ENCODE results near the gene KIAA1755.

Gene KIAA1755, protein sequence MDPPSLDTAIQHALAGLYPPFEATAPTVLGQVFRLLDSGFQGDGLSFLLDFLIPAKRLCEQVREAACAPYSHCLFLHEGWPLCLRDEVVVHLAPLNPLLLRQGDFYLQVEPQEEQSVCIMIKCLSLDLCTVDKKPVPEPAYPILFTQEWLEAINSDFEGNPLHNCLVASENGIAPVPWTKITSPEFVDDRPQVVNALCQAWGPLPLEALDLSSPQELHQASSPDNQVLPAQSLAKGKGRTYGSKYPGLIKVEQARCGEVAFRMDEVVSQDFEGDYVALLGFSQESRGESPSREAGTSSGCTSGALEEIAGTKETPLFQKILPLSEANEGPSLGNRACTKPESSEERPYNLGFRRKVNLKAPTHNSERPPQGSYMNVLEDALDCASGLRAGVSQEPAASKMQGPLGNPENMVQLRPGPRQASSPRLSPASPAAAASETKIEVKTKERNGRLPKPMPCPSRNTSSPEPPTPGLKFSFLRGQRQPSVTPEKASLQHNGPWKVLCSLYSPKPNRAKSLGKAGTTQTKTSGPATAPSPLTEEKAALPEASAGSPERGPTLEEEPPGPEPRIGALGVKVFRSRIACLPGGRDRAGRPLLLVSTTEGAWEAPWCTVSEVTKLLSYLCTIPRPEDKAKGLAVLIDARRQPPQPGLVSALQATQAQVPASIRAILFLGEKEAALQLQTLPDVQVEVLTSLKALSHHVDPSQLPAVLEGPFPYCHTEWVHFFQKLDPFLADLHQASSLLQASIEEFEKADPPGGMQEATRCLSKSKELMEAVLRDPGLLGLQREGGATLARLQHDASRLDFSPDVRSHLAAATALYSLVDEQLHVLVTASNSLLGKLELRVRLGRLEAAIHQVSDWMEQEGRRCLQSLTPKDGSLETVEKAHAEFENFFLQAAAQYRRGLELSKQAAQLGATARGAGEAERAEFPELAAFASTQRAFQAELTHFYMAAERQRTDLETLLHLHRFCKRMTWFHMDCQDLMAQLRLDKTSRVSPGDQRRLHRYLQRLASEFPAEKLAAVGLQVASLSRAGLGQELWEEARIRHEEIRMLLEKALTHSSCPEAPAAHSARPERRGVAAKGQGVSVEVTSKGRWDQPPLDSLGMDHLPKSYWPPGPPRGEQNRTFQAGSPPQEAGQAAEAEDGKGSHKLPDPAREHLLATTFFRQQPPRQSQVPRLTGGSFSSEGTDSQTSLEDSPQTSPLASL

DNA sequence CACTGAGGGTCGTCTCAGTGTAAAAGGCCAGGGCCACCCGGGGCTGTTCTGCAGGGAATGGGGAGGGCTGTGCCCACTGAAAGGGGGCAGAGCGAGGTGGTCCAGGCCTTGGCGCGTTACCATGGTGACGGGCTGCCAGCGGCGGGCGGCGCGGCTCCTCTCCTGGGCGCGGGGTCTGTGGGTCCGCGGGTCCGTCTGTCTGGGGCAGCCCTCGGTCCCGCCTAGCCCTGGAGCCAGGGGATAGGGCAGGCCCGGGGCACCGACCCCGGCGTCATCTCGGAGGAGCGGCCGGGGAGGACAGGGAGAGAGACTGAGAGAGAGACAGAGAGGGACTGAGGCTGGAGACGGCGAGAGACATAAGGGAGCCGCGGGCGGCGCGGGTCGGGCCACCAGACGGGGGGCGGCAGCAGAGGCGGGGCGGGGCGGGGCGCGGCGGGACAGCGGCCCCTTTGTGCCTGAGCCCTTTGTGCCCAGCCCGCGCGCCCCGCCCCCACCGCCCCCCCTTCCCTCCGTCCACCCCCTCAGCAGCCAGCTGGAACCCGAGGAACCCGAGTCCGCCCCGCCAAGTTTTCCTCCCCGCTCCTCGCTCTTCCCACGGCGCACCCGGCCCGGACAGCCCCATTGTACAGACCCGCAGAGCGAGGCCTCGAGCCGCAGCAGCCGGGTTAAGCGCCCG is at the start of gene KIAA1755:
Gene KIAA1755 (minus strand): TSS at position 358 of the 676 bp plus-strand sequence. CDS start 235 bp downstream, at position 123.
- DNase-seq (ENCODE audit: low spot score), result no peak

DNA sequence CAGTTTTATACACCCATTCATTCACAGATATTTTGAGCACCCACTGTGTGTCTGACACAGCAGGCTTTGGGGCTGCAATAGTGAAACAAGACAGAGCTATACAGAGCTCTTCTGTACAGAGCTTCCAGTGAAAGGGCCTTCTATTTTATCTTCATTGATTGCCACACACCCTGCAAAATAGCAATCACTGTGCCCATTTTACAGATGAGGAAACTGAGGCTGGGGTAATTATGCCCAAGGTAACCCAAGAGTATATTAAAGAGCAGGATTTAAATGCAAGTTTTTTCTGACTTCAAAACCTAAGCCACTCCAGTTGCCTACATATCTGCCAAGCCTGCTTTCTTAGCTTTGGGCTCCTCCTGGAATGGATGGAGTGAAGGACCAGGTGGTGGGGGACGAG is 47.9 kb upstream of the KIAA1755 start:
- DNase-seq (ENCODE audit: low spot score), result no peak

DNA sequence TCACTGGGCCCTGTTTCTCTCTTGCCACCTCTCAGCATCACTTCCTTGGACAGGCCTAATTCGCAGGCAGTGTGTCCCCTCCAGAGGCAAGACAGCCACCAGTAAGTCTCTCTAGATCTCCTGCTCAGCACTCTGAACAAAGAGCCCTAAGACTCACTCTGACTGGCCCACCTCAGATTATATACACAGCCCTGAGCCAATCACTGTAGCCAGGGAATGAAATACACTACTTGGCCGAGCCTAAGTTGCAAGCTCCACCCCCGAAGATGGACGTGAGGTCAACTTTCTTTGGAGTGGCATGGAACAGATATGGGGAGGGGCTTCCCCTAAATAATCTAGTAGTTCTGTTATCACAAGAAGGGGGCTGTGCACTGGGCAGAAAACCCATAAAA is 47.5 kb upstream of the KIAA1755 start:
- DNase-seq (ENCODE audit: low spot score), result no peak

DNA sequence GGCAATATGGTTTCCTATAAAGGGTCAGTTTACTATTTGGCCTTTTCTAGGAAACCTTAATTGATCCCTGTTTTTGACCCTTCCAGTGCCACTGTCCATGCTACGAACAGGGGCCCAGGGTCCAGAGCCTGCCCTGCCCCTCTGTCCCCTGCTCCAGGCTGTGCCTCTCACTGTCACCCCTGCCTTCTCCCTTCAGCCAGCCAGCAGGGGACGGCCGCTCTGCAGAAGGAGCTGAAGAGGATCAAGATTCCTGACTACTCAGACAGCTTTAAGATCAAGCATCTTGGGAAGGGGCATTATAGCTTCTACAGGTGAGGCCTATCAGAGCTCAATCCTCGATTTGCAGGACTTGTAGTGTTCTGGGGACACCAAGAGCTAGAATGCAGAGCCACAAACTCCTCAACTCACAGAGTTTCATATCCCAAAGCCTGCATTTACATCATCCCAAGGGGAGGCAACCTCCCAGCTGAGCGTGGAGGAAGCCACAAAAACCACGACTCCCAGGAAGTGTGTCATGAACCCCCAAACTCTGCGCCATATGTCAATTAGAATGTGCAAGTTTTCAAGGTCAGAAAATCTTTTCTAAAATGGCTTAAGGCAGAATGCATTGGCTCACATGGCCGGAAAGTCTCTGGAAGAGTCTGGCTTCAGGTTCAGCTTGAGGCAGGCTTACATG is 47.0 kb upstream of the KIAA1755 start:
- DNase-seq (ENCODE audit: low spot score), result no peak

DNA sequence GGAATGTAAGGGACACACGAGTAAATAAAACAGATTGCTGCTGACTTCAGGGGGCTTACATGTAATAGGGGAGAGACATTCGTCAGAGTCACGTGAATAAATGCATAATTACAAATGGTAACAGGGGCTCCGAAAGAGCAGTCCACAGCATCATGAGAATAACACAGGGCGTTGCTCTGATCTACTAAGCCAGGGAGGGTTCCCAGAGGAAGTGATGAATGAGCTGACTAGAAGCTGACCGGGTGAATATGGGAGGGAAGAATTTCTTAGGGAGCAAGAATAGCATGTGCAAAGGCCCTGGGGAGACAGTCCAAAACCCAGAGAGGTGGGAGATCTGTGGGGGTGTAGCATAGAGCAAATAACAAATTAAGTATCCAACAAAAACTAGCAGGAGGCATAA is 45.8 kb upstream of the KIAA1755 start:
- DNase-seq (ENCODE audit: low spot score), result no peak

DNA sequence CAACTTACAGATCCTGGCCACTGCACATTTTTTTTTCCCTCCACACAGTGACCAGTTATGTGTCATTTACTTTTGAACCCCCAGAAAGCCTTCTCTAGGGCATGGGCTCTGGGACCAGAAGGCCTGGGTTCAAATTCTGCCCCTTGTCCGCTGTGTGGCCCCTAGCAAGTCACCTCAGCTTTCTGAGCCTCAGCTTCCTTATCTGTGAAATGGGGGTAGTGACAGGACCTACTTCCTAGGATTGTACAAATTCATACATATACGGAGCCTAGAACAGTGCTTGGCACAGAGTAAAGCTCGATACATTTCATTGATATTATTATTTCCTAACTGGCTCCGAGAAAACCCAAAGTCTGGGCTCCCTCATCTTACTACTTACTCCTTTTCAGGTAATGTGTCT is 45.0 kb upstream of the KIAA1755 start:
- DNase-seq (ENCODE audit: low spot score), result no peak

DNA sequence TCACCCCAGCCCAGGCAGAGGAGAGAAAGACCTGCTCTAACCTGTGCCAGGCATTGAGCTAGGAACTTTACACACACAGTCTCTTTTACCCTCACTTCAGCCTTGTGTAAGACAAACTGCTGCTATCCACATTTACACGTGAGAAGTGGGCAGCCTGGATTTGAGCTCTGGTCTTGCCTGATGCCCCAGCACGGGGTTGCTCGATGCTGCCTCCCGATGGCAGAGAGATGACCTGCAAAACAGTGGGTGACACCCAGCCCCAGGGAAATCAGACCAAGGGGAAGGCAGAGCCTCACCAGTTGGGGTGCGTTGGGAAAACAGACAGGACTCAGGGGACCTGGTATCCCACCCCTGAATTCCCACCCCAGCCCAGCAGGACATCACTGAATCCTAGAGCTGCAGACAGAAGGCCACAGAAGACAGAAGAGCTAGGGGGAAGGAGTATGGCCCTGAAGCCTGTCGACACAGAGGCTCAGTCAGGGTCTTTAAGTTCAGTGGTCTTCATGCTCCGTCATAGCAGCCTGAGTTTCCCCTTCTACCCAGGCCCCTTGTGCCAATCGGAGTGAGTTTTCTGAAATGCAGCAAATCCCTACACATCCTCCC is 44.4 kb upstream of the KIAA1755 start:
- no peak for DNase-seq (ENCODE audit: low spot score)

DNA sequence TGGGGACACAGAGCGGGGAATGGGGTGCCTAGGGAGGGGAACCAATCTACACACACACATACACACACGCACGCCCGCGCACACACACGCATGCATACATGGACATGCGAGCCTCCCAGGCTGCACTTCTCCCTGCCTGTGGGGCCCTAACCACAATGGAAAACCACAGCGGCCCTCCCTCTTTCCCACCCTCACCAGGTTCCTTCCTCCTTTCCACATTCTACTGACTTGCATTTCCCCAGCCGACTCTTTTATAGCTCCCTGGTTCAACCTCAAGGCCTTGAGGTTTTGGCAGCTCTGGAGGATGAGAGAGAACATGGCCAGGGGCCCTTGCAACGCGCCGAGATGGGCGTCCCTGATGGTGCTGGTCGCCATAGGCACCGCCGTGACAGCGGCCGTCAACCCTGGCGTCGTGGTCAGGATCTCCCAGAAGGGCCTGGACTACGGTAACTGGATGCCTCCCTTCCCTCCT is 43.4 kb upstream of the KIAA1755 start, which contains the start of gene BPI:
Gene BPI (plus strand): TSS at position 249 of the 472 bp plus-strand sequence. CDS start 68 bp downstream, at position 317.
- no peak for DNase-seq (ENCODE audit: low spot score)

DNA sequence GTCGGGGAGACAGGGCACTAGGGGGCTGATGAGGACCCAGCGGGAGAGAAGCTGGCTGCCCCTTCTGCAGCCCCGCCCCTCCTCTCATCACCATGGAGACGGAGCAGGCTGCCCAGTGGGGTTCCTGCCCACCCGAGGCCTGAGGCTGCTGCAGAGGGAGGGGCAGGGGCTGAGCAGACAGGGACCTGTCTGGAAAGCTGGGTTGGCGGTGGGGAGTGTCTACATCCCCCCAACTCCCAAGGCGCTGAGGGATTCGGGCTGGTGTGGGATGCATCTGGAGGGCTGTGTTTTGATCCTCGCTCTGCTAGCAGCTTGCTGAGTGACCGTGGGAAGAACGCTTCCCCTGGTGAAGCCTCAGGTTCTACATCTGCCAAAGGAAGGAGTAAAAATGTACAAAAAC is 42.3 kb upstream of the KIAA1755 start:
- no peak for DNase-seq (ENCODE audit: low spot score)

DNA sequence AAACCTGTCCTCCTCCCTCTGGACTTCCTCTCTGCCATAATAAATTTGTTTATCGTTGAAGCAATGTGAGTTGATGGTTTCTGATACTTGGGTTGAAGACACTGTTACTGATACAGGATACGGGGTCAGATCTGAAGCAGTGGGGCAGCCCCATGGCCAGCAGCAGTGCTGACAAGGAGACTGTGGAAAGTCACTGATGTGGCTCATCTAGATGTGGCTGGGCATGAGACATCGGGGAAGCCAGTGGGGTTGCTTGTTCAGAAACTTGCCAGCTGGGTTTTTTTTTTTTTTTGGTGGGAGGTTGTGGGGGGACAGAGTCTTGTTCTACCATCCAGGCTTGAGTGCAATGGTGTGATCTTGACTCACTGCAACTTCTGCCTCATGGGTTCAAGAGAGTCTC is 40.8 kb upstream of the KIAA1755 start:
- no peak for DNase-seq (ENCODE audit: low spot score)

DNA sequence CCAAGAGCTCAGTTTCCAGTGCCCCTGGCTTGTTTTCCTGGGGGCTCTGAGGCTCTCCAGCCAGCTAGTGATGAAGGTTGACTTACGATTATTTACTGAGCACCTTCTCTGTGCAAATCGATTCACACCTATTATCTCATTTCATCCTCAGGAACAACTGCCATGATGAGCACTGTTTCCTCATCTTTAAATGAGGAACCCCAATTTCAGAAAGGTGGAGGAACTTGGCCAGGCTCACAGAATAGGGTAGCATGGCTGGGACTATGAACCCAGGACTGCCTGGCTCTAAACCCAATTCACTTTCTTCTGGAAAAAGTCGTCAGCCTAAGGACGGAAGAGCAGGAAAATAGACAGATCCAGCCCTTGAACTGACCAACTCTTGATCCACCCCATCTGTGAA is 39.9 kb upstream of the KIAA1755 start:
- DNase-seq (ENCODE audit: low spot score), result no peak

DNA sequence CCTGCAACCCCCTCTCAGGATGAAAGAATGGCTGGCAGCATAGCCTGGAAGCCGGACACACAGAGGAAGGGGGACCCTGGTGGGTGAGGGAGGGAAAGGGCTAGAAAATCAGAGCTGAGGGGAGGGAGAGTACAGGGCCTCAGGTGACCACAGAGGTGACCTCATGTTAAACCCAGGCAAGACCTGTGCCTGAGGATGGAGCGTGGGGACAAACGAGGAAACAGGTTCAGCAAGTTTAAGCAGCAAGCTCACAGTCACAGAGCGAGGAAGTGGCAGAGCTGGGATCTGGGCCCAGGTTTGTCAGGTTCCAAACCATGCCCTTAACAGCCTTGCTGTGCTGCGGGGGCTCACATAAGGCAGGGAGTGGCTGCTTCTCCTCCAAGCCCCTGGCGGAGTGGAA is 39.4 kb upstream of the KIAA1755 start:
- no peak for DNase-seq (ENCODE audit: low spot score)

DNA sequence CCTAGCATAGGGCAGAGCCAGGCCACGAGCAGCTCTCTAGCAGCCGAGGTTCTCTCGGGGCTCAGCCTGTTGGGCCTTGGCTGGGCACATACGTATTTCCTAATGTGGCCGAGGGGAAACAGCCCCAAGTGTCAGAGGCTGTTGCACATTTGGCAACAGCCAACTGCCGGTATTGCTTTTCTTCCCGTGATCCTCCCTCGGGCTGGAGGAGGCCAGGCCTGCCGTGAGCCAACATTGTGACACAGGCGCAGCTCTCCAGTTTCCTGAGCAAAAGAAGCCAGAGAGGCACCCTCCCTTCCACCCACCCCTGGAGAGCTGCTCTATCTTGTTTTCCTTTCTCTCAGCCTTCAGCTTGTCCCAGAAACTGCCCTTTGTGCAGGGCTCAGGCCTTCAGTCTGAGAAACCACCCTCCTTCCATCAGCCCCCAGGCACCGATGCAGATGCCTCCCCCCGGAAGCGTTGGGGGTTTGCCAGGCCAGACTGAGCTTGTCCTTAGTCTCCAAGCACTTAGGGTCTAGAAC is 38.3 kb upstream of the KIAA1755 start:
- no peak for DNase-seq (ENCODE audit: low spot score)

DNA sequence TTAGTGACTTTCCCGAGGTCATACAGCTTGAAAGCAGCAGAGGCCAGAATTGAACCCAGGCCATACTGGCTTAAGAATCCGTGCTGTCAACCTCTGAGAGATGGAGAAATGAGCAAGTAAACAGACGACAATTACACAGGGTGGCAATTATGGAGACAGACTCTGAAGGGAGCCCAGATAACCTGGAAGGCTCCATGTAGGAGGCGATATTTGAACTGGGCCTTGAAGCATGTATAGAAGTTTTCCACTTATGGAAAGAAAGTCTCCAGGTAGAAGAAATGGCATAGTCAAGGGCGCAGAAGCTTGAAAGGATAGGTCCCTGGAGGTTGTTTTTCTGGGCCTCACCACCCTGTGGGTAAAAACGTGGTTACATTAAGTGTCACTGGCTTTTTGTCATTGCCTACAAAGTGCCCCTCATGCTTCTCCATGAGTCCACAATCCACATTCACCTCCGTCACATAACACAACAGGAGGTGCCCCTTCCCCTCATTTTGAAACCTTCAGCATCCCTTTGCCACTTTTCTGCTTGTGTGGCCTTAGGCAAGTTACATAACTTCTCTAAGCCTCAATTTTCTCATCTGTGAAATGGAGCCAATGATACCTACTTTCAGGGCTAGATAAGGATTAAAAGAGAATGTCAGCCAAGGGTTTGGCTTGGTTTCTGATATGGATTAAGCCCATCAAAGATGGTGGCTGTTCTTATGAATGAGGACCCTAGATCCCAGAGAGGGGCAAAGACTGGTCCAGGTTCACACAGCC is 37.6 kb upstream of the KIAA1755 start:
- no peak for DNase-seq (ENCODE audit: low spot score)

DNA sequence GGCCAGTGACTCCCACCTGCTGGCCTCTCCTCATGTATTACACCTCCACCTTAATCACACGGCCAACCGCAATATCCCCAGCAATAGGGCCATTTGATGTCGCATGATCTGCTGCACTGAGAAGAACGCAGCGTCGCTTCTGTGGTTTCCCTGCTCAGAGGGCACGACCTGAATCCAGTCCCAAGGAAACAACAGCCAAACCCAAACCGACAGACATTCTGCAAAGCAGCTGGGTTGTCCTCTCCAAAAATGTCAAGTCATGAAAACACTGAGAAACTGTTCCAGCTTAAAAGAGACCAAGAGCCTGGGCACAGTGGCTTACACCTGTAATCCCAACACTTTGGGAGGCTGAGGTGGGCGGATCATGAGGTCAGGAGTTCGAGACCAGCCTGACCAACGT is 35.9 kb upstream of the KIAA1755 start:
- DNase-seq (ENCODE audit: low spot score), result no peak

DNA sequence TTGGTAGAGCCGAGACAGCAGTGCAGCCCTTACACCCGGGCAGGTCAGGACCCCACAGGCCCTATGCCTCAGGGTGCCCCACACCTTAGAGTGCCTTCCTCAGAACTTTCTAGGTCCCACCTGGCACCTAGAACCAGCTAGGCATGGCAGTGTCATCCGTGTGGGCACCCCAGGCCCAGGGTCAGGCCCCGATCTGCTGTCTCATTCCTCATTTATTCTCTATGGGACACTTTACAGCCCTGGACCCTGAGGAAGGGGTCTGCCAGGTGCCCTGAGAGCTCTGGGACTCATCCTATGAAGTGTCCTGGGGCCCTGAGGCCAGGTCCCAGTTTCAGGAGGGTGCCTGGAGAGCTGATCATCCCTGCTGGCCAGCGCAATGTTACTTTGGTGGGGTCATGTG is 35.3 kb upstream of the KIAA1755 start:
- no peak for DNase-seq (ENCODE audit: low spot score)

DNA sequence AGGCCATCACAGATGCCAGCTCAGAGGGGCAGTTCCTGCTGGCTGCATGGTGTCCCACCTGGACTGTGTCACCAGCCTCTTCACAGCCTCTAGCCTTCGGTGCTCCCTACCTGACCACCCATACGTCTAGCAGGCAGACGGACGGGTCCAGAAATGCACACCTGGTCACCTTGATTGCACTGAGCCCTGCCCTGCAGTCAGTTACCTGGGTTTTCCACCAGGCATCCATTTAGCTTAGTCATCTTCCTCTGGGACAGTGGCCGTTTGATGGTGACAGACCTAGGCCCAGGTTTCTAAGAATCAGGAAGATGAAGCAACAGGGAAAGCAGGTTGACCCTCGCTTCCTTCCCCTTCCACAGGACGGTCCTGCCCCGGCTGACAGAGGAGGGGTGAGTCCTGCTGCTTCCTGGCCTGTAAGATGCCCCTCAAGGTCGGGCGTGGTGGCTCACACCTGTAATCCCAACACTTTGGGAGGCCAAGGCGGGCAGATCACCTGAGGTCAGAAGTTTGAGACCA is 33.6 kb upstream of the KIAA1755 start:
- DNase-seq (ENCODE audit: low spot score), result no peak

DNA sequence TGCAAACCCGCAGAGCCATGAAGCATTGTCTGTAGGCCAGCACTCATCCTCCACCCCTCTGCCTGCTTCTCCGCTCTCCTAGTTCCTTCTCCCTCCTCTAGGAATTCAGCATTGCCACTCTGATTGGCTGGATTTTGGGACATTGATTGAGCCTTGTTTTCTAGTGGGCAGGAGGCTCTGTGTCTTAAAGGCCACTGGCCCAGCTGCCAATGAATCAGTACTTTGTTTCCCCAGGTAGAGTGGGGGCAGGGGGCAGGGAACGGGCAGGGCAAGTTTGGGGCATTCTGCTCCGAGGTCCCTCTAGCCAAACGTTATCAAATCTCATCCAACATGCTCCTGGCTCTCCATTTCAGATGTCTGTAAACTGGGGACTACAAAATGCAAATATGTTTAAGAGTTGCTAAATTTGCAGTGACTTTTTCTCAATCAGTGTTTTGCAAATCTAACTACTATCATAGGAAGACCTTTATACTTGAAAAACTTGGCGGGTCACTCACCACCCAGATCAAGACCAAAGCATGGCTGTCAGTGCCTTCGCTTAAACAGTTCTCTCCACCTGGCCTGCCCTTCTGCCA is 33.0 kb upstream of the KIAA1755 start:
- no peak for DNase-seq (ENCODE audit: low spot score)

DNA sequence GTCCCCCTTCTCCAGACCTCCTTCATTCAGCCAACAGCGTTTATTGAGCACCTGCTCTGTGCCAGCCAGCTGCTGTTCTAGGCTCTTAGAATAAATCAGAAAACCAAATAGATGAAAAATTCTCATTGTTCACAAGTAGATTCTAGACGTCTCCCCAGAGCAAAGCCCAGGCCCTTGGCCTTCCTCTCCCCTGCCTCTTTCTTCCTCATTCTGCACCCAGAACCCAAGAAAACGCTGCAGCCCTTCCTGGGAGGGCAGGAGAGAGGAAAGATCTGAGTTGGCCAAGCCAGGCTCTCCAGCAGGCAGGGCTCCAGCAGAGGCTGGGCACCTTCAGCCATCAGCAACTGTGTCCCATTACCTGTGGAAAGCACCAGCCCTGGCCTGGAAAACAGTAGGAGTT is 31.4 kb upstream of the KIAA1755 start:
- DNase-seq (ENCODE audit: low spot score), result no peak
